ENCODE measurements around the gene PTGDR. TPM values are rescaled to one million over a fixed set of nuclear protein-coding genes. Genes with fewer than 3 reads are reported as not detected.
A peak's percentile ranks its signal among the peaks of the same experiment; 100 is the strongest.

The PTGDR gene
- polyA plus RNA-seq, 1 experiment = not detected

GRCh38 chr14:52275372-52275771 is 7.9 kb downstream of the PTGDR start:
- no peak for TF ChIP-seq CTCF (IDR thresholded peaks at IDR 0.05; ENCODE audit: insufficient read depth, low read depth, low read length)
- Histone ChIP-seq H3K4me3 (ENCODE audit: low read depth, low read length) (no peak overlapping the region), H3K27me3 (ENCODE audit: control insufficient read depth, insufficient read depth, low read length) (peaks cover 4% of the 10 kb centered on the region; the same call in 1 of the 2 replicates), H3K36me3 (ENCODE audit: control insufficient read depth, insufficient read depth, low read length) (no peaks in the 10 kb centered on the region)
- no peak for DNase-seq (ENCODE audit: low read depth)
- ChIA-PET POLR2A (no interaction called here), CTCF (no interaction called here)

- no peaks in the 10 kb centered on the region for H3K36me3 ChIP-seq (ENCODE audit: control insufficient read depth, insufficient read depth, low read length)
- ChIA-PET POLR2A (no interaction called here), CTCF (no interaction called here)
- H3K4me3 ChIP-seq (ENCODE audit: low read depth, low read length) = no peak overlapping the region
- peaks cover 2% of the 10 kb centered on the region; the same call in 1 of the 2 replicates for H3K27me3 ChIP-seq (ENCODE audit: control insufficient read depth, insufficient read depth, low read length)
- DNase-seq (ENCODE audit: low read depth) = no peak
- no peak for TF ChIP-seq CTCF (IDR thresholded peaks at IDR 0.05; ENCODE audit: insufficient read depth, low read depth, low read length)
Measured at GRCh38 chr14:52277552-52277951, 10.1 kb downstream of the PTGDR start.

- Histone ChIP-seq H3K36me3 (ENCODE audit: control insufficient read depth, insufficient read depth, low read length) (no peaks in the 10 kb centered on the region), H3K27me3 (ENCODE audit: control insufficient read depth, insufficient read depth, low read length) (no peaks in the 10 kb centered on the region; the same call in 1 of the 2 replicates), H3K4me3 (ENCODE audit: low read depth, low read length) (no peak overlapping the region)
- TF ChIP-seq CTCF (IDR thresholded peaks at IDR 0.05; ENCODE audit: insufficient read depth, low read depth, low read length) = no peak
- peak; percentile 23 for DNase-seq (ENCODE audit: low read depth)
- CTCF ChIA-PET = interaction anchor here (1.0 to 1.2 kb wide), 2 partner anchors 12 to 16 kb away, joined by 3 to 4 read pairs; partner anchors contain the start of gene PTGDR
- POLR2A ChIA-PET = interaction anchor here (0.7 kb wide), 2 partner anchors 30 to 163 kb away, joined by 4 to 6 read pairs; no protein-coding TSS in a partner anchor
Measured at GRCh38 chr14:52279408-52279807, 11.9 kb downstream of the PTGDR start.

GRCh38 chr14:52283099-52283498 is 15.6 kb downstream of the PTGDR start:
- TF ChIP-seq CTCF (IDR thresholded peaks at IDR 0.05; ENCODE audit: insufficient read depth, low read depth, low read length) = no peak
- POLR2A ChIA-PET = no interaction called here
- Histone ChIP-seq H3K36me3 (ENCODE audit: control insufficient read depth, insufficient read depth, low read length) (no peaks in the 10 kb centered on the region), H3K27me3 (ENCODE audit: control insufficient read depth, insufficient read depth, low read length) (no peaks in the 10 kb centered on the region; the same call in 1 of the 2 replicates), H3K4me3 (ENCODE audit: low read depth, low read length) (no peak overlapping the region)
- no peak for DNase-seq (ENCODE audit: low read depth)
- CTCF ChIA-PET = interaction anchor here (1.2 kb wide), 1 partner anchor 15 kb away, joined by 3 read pairs; no protein-coding TSS in a partner anchor

GRCh38 chr14:52286661-52287649 is 19.5 kb downstream of the PTGDR start:
- CTCF ChIA-PET = interaction anchor here (0.9 to 1.3 kb wide), 4 partner anchors 11 to 21 kb away, joined by 3 to 4 read pairs (median 3); no protein-coding TSS in a partner anchor
- DNase-seq (ENCODE audit: low read depth) = no peak
- POLR2A ChIA-PET = no interaction called here

More at GRCh38 chr14:52286661-52287649, 19.5 kb downstream of the PTGDR start:
- Histone ChIP-seq H3K27me3 (ENCODE audit: control insufficient read depth, insufficient read depth, low read length) (peaks cover 4% of the 10 kb centered on the region), H3K36me3 (ENCODE audit: control insufficient read depth, insufficient read depth, low read length) (no peaks in the 10 kb centered on the region), H3K4me3 (ENCODE audit: low read depth, low read length) (no peak overlapping the region)
- TF ChIP-seq CTCF (IDR thresholded peaks at IDR 0.05; ENCODE audit: insufficient read depth, low read depth, low read length) = no peak

All from BJ (cell line).